Smooth muscle cell (in vitro differentiated cells): ENCODE data around the gene U2AF2. TPM values are rescaled to one million over a fixed set of nuclear protein-coding genes. Genes with fewer than 3 reads are reported as not detected.

Experiments used
- DNase-seq: peaks from one replicate; lab custom pipeline; 2025; ENCODE audit not compliant: unreplicated experiment; lab: John Stamatoyannopoulos, UW
- H2AFZ ChIP-seq: fragments of 200-600 bp; sonication (generic); 2 replicates; pipeline ENCODE4 v1.6.0; 2016; ENCODE audit warnings: antibody characterized with exemption, low read depth, mild to moderate bottlenecking
- H3F3A ChIP-seq: fragments of 200-600 bp; sonication (generic); 2 replicates; pipeline ENCODE4 v1.6.0; 2017; ENCODE audit warnings: antibody characterized with exemption, low read depth
- H3K27ac ChIP-seq: fragments of 200-600 bp; sonication (generic); 2 replicates; pipeline ENCODE4 v1.5.1; 2016; ENCODE audit warnings: low read depth, mild to moderate bottlenecking
- H3K27me3 ChIP-seq: fragments of 200-600 bp; sonication (generic); 2 replicates; pipeline ENCODE4 v1.6.1; 2016; ENCODE audit warnings: low read depth, mild to moderate bottlenecking
- H3K36me3 ChIP-seq: fragments of 200-600 bp; sonication (generic); 2 replicates; pipeline ENCODE4 v1.5.1; 2016; ENCODE audit warnings: low read depth
- H3K4me1 ChIP-seq: fragments of 200-600 bp; sonication (generic); 2 replicates; pipeline ENCODE4 v1.5.1; 2016; ENCODE audit warnings: low read depth
- H3K4me2 ChIP-seq: fragments of 200-600 bp; sonication (generic); 2 replicates; pipeline ENCODE4 v1.6.0; 2016; ENCODE audit warnings: mild to moderate bottlenecking
- H3K4me3 ChIP-seq: fragments of 200-600 bp; sonication (generic); 2 replicates; pipeline ENCODE4 v1.5.1; 2016; ENCODE audit warnings: mild to moderate bottlenecking
- H3K79me2 ChIP-seq: fragments of 200-600 bp; sonication (generic); 2 replicates; pipeline ENCODE4 v1.6.0; 2016; ENCODE audit warnings: low read depth, mild to moderate bottlenecking
- H3K9ac ChIP-seq: fragments of 200-600 bp; sonication (generic); 2 replicates; pipeline ENCODE4 v1.6.0; 2016; ENCODE audit warnings: low read depth
- H3K9me3 ChIP-seq: fragments of 200-600 bp; sonication (generic); replicated peaks from 2 replicates; pipeline ENCODE4 v1.5.1; 2016; ENCODE audit warnings: low read depth
- H4K20me1 ChIP-seq: fragments of 200-600 bp; sonication (generic); 2 replicates; pipeline ENCODE4 v1.6.0; 2016; ENCODE audit warnings: low read depth
- CTCF ChIP-seq: fragments of 200-600 bp; sonication (generic); IDR thresholded peaks from 2 replicates; pipeline ENCODE4 v1.5.1; 2017; ENCODE audit warnings: borderline replicate concordance, mild to moderate bottlenecking, antibody characterized with exemption; ENCODE audit not compliant: insufficient read depth, poor library complexity, severe bottlenecking
- WGBS: methylation state at CpG from one replicate; pipeline ENCODE4 v1.1.7; 2016; ENCODE audit warnings: low lambda C conversion rate; 5-methylcytosine and 5-hydroxymethylcytosine counted together
- polyA plus RNA-seq: library from polyadenylated mRNA; unstranded; fragments of >200 nt; fragmentation: Nextera tagmentation; extraction: Ambion mirVana; gene quantifications from 2 replicates; pipeline ENCODE4 v1.2.1, GENCODE V29; 2016
- total RNA-seq: library from RNA; depleted of rRNA; stranded (reverse); fragments of >200 nt; gene quantifications from 2 replicates; pipeline ENCODE4 v1.2.3, GENCODE V29; 2014

U2AF2 gene
- total and polyA plus RNA-seq, 2 experiments from 2014 or later, result 8.4 to 70.7 TPM

DNA sequence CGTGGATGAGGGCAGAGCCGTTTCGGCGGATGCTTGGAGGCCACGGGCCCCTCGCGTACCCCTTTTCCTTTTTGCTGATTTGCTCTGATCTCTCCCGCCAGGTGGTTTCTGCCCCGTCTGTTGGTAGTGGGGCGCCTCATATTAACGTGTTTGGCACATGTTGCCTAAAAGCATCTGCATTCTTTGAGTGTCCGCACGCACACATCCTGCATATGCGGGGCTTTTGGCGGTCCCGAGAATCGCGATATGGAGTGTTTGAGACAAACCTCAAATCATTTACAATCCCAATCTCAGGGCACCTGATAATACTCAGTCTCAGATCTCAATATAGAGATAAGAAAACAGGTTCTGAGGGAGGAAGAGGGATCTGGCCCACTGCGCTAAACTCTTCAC lies 809 bp downstream of the U2AF2 start:
- H4K20me1 ChIP-seq, result peaks cover 52% of the 10 kb centered on the region
- H2AFZ ChIP-seq, result no peak overlapping the region
- TF ChIP-seq CTCF, result no peak

DNA sequence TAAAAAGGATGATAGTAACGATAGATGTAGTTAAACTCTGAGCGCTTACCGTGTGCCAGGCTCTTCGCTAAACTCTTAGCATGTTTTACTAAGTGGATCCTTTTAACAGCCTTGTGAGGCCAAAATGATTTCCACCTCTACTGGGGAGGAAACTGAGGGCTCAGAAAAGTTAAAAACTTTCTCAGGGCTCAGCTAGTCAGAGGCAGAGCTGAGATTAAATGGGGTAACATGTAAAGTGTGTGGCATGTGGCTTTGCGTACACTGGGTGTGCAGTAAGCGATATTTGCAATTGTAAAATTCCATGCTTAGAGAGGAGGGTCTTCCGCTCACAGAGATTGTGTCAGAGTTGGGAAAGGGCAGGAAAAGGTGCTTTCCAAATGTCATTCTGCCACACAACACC lies 1.7 kb downstream of the U2AF2 start:
- no peaks in the 10 kb centered on the region for H3K9me3 ChIP-seq
- H3K4me1 ChIP-seq, result peaks cover 23% of the 10 kb centered on the region
- TF ChIP-seq CTCF, result no peak
- DNase-seq, result no peak
- peaks cover 62% of the 10 kb centered on the region for H3K79me2 ChIP-seq
- H3K9ac ChIP-seq, result peak overlapping the region; percentile 99
- H3F3A ChIP-seq, result no peaks in the 10 kb centered on the region
- no peak overlapping the region for H2AFZ ChIP-seq
- no peaks in the 10 kb centered on the region for H3K36me3 ChIP-seq
- peak overlapping the region; percentile 86 for H3K4me3 ChIP-seq
- H3K27me3 ChIP-seq, result no peaks in the 10 kb centered on the region
- WGBS, result 75% methylated on average over 7 of the region's 7 CpGs
- H3K27ac ChIP-seq, result peak overlapping the region; percentile 97
- peak overlapping the region; percentile 98 for H3K4me2 ChIP-seq
- H4K20me1 ChIP-seq, result peaks cover 59% of the 10 kb centered on the region

More for the DNA sequence above, 809 bp downstream of the U2AF2 start:
- Histone ChIP-seq H3K9ac (peak overlapping the region; percentile 99), H3K9me3 (no peaks in the 10 kb centered on the region), H3K4me2 (peak overlapping the region; percentile 98), H3K79me2 (peaks cover 55% of the 10 kb centered on the region), H3F3A (no peaks in the 10 kb centered on the region), H3K4me1 (peaks cover 23% of the 10 kb centered on the region), H3K27ac (peak overlapping the region; percentile 97), H3K36me3 (no peaks in the 10 kb centered on the region), H3K27me3 (no peaks in the 10 kb centered on the region), H3K4me3 (peak overlapping the region; percentile 86)
- DNase-seq, result no peak
- WGBS, result 1% methylated on average over 19 of the region's 19 CpGs

GRCh38 chr19:55656988-55657747 lies 2.3 kb downstream of the U2AF2 start:
- H3K27ac ChIP-seq, result peak overlapping the region; percentile 97
- no peaks in the 10 kb centered on the region for H3K36me3 ChIP-seq
- WGBS, result 78% methylated on average over 18 of the region's 18 CpGs
- no peaks in the 10 kb centered on the region for H3F3A ChIP-seq
- H3K9me3 ChIP-seq, result no peaks in the 10 kb centered on the region
- H3K4me2 ChIP-seq, result peak overlapping the region; percentile 98
- no peak for TF ChIP-seq CTCF
- DNase-seq, result no peak
- peaks cover 66% of the 10 kb centered on the region for H3K79me2 ChIP-seq
- peak overlapping the region; percentile 86 for H3K4me3 ChIP-seq
- H2AFZ ChIP-seq, result no peak overlapping the region
- H3K4me1 ChIP-seq, result peaks cover 23% of the 10 kb centered on the region
- H3K9ac ChIP-seq, result peak overlapping the region; percentile 99
- H4K20me1 ChIP-seq, result peaks cover 65% of the 10 kb centered on the region
- no peaks in the 10 kb centered on the region for H3K27me3 ChIP-seq

GRCh38 chr19:55658846-55659459 lies 4.1 kb downstream of the U2AF2 start:
- Histone ChIP-seq H3F3A (no peaks in the 10 kb centered on the region), H2AFZ (no peak overlapping the region), H3K27ac (no peak overlapping the region), H3K9ac (no peak overlapping the region), H3K4me1 (peaks cover 23% of the 10 kb centered on the region), H3K4me3 (no peak overlapping the region), H3K9me3 (no peaks in the 10 kb centered on the region), H3K4me2 (no peak overlapping the region), H3K27me3 (no peaks in the 10 kb centered on the region), H3K36me3 (peaks cover 6% of the 10 kb centered on the region), H4K20me1 (peaks cover 83% of the 10 kb centered on the region), H3K79me2 (peaks cover 83% of the 10 kb centered on the region)
- WGBS, result 94% methylated on average over 36 of the region's 37 CpGs
- TF ChIP-seq CTCF, result no peak
- DNase-seq, result no peak
